Progenitor cell of endocrine pancreas (in vitro differentiated cells): ENCODE data around the gene NEUROG2. TPM values are rescaled to one million over a fixed set of nuclear protein-coding genes. Genes with fewer than 3 reads are reported as not detected.
"Not testable (repeated sequence)": the region's sequence is repeated elsewhere in the genome, so short reads cannot be mapped to it uniquely, and the experiment has no call there.

Experiments used
- DNase-seq: peaks from one replicate; pipeline ENCODE4 v3.0.0; 2021; ENCODE audit warnings: low spot score; ENCODE audit not compliant: unreplicated experiment
- H3K27ac Mint-ChIP-seq: 2 replicates; pipeline ENCODE4 v1.8.0; 2021; ENCODE audit warnings: mild to moderate bottlenecking, moderate library complexity, mixed read lengths
- H3K27me3 Mint-ChIP-seq: 2 replicates; pipeline ENCODE4 v1.8.0; 2021; ENCODE audit warnings: mixed read lengths
- H3K36me3 Mint-ChIP-seq: 2 replicates; pipeline ENCODE4 v1.8.0; 2022; ENCODE audit warnings: mixed read lengths; ENCODE audit not compliant: insufficient read depth
- H3K4me1 Mint-ChIP-seq: 2 replicates; pipeline ENCODE4 v1.8.0; 2021; ENCODE audit warnings: low read depth, mixed read lengths
- H3K4me3 Mint-ChIP-seq: 2 replicates; pipeline ENCODE4 v1.8.0; 2021; ENCODE audit warnings: low read depth, mild to moderate bottlenecking, moderate library complexity, mixed read lengths
- H3K9me3 Mint-ChIP-seq: 2 replicates; pipeline ENCODE4 v1.8.0; 2021; ENCODE audit warnings: low read depth, mixed read lengths
- CTCF ChIP-seq: fragments of 200-600 bp; sonication (generic); IDR thresholded peaks from one replicate; pipeline ENCODE4 v1.5.0; 2021; ENCODE audit warnings: antibody characterized with exemption, mild to moderate bottlenecking; ENCODE audit not compliant: unreplicated experiment
- total RNA-seq: library from RNA; stranded (reverse); gene quantifications from 2 replicates; pipeline ENCODE4 v1.2.1, GENCODE V29; 2021

NEUROG2 gene
- total RNA-seq, 1 donor from 2014 or later = not detected

GRCh38 chr4:112526061-112526460 is 10.1 kb upstream of the NEUROG2 start:
- Mint-ChIP-seq H3K27me3 (peaks cover 58% of the 10 kb centered on the region), H3K4me3 (no peak overlapping the region), H3K36me3 (no peaks in the 10 kb centered on the region), H3K27ac (no peak overlapping the region), H3K9me3 (no peaks in the 10 kb centered on the region), H3K4me1 (peaks cover 4% of the 10 kb centered on the region)
- no peak for TF ChIP-seq CTCF
- no peak for DNase-seq

GRCh38 chr4:112523764-112524505 is 8.0 kb upstream of the NEUROG2 start:
- DNase-seq = peak; percentile 82

GRCh38 chr4:112523008-112523721 is 7.2 kb upstream of the NEUROG2 start:
- H3K36me3 Mint-ChIP-seq = no peaks in the 10 kb centered on the region
- peaks cover 8% of the 10 kb centered on the region for H3K4me1 Mint-ChIP-seq
- H3K27me3 Mint-ChIP-seq = peaks cover 87% of the 10 kb centered on the region
- no peak for TF ChIP-seq CTCF
- no peak for DNase-seq
- no peak overlapping the region for H3K27ac Mint-ChIP-seq
- no peaks in the 10 kb centered on the region for H3K9me3 Mint-ChIP-seq
- peak overlapping the region; percentile 59 for H3K4me3 Mint-ChIP-seq

More at GRCh38 chr4:112523764-112524505, 8.0 kb upstream of the NEUROG2 start:
- TF ChIP-seq CTCF = peak; percentile 93
- H3K27ac Mint-ChIP-seq = no peak overlapping the region
- peaks cover 8% of the 10 kb centered on the region for H3K4me1 Mint-ChIP-seq
- H3K36me3 Mint-ChIP-seq = no peaks in the 10 kb centered on the region
- H3K27me3 Mint-ChIP-seq = peaks cover 80% of the 10 kb centered on the region
- H3K9me3 Mint-ChIP-seq = no peaks in the 10 kb centered on the region
- peak overlapping the region; percentile 59 for H3K4me3 Mint-ChIP-seq

GRCh38 chr4:112522431-112522830 is 6.5 kb upstream of the NEUROG2 start:
- DNase-seq, H3K4me3 Mint-ChIP-seq, H3K36me3 Mint-ChIP-seq, H3K9me3 Mint-ChIP-seq, H3K4me1 Mint-ChIP-seq: not testable (repeated sequence)
- Mint-ChIP-seq H3K27ac (peak overlapping the region; percentile 37), H3K27me3 (peaks cover 95% of the 10 kb centered on the region)

GRCh38 chr4:112521123-112522023 is 5.4 kb upstream of the NEUROG2 start:
- DNase-seq = no peak
- Mint-ChIP-seq H3K9me3 (no peaks in the 10 kb centered on the region), H3K27me3 (peaks cover 96% of the 10 kb centered on the region), H3K4me1 (peaks cover 9% of the 10 kb centered on the region), H3K4me3 (no peak overlapping the region), H3K27ac (no peak overlapping the region), H3K36me3 (no peaks in the 10 kb centered on the region)
- TF ChIP-seq CTCF = no peak
